Mesenchymal stem cell (in vitro differentiated cells and primary cell): ENCODE measurements around the gene RBMS3.
A peak's percentile ranks its signal among the peaks of the same experiment; 100 is the strongest.

Source experiments
- DNase-seq: peaks from one replicate; pipeline ENCODE4 v3.0.0-alpha.2; 2013
- H2AFZ ChIP-seq: one replicate; pipeline ENCODE4 v1.6.1; 2013; ENCODE audit warnings: low read depth, mild to moderate bottlenecking, control low read depth, inconsistent platforms, low read length, moderate library complexity
- H2AK5ac ChIP-seq: 2 replicates; pipeline ENCODE4 v1.6.1; 2013; ENCODE audit warnings: low read length, moderate library complexity, mild to moderate bottlenecking, inconsistent platforms; ENCODE audit not compliant: severe bottlenecking
- H2BK120ac ChIP-seq: one replicate; pipeline ENCODE4 v1.6.1; 2013; ENCODE audit warnings: low read depth, mild to moderate bottlenecking, inconsistent platforms, low read length, moderate library complexity
- H2BK12ac ChIP-seq, 2 experiments: one replicate each; pipeline ENCODE4 v1.6.1; 2013; ENCODE audit warnings: inconsistent platforms in 2 of 2, low read length in 2 of 2, mild to moderate bottlenecking in 2 of 2, moderate library complexity in 2 of 2, control low read depth in 1 of 2
- H2BK15ac ChIP-seq: one replicate; pipeline ENCODE4 v1.6.1; 2013; ENCODE audit warnings: mild to moderate bottlenecking, low read depth, inconsistent platforms; ENCODE audit not compliant: poor library complexity, severe bottlenecking
- H2BK5ac ChIP-seq: 2 replicates; pipeline ENCODE4 v1.6.1; 2013; ENCODE audit warnings: low read depth, mild to moderate bottlenecking, low read length, control low read depth, inconsistent platforms; ENCODE audit not compliant: poor library complexity, severe bottlenecking
- H3K14ac ChIP-seq, 2 experiments: one replicate each; pipeline ENCODE4 v1.6.1; 2013; ENCODE audit warnings: inconsistent platforms in 2 of 2, low read length in 2 of 2, control low read depth in 1 of 2, mild to moderate bottlenecking in 1 of 2, moderate library complexity in 1 of 2
- H3K18ac ChIP-seq, 2 experiments: one replicate each; pipeline ENCODE4 v1.6.1; 2013; ENCODE audit warnings: inconsistent platforms in 2 of 2, low read length in 2 of 2, control low read depth in 1 of 2, low read depth in 1 of 2, mild to moderate bottlenecking in 1 of 2
- H3K23ac ChIP-seq, 2 experiments: one replicate each; pipeline ENCODE4 v1.6.1; 2013; ENCODE audit warnings: inconsistent platforms in 2 of 2, low read length in 2 of 2, mild to moderate bottlenecking in 2 of 2, moderate library complexity in 2 of 2, control low read depth in 1 of 2
- H3K27ac ChIP-seq: 2 replicates; pipeline ENCODE4 v1.5.1; 2013; ENCODE audit warnings: mild to moderate bottlenecking, moderate library complexity, low read length, control low read depth, inconsistent platforms; ENCODE audit not compliant: poor library complexity, severe bottlenecking
- H3K27me3 ChIP-seq, 2 experiments: 2 replicates each; pipeline versions ENCODE4 v1.6.1 to v1.7.0; 2013; ENCODE audit warnings: low read length in 2 of 2, mild to moderate bottlenecking in 2 of 2, moderate library complexity in 2 of 2, control low read depth in 1 of 2, inconsistent platforms in 1 of 2; ENCODE audit not compliant: control insufficient read depth in 1 of 2, insufficient read depth in 1 of 2
- H3K36me3 ChIP-seq, 2 experiments: 2 replicates each; pipeline versions ENCODE4 v1.6.1 to v1.7.0; 2013; ENCODE audit warnings: low read length in 2 of 2, control low read depth in 1 of 2, inconsistent platforms in 1 of 2, low read depth in 1 of 2, mild to moderate bottlenecking in 1 of 2; ENCODE audit not compliant: insufficient read depth in 2 of 2, control insufficient read depth in 1 of 2
- H3K4ac ChIP-seq, 2 experiments: one replicate each; pipeline ENCODE4 v1.6.1; 2013; ENCODE audit warnings: inconsistent platforms in 2 of 2, low read length in 2 of 2, mild to moderate bottlenecking in 2 of 2, moderate library complexity in 2 of 2, control low read depth in 1 of 2, low read depth in 1 of 2
- H3K4me1 ChIP-seq: 2 replicates; pipeline ENCODE4 v1.6.1; 2013; ENCODE audit warnings: low read depth, low read length, control low read depth; ENCODE audit not compliant: control insufficient read depth, insufficient read depth
- H3K4me2 ChIP-seq: 2 replicates; pipeline ENCODE4 v1.6.1; 2013; ENCODE audit warnings: low read length, mild to moderate bottlenecking, inconsistent platforms; ENCODE audit not compliant: poor library complexity, severe bottlenecking
- H3K4me3 ChIP-seq, 2 experiments: 2 replicates each; pipeline versions ENCODE4 v1.5.1 to v1.7.0; 2013; ENCODE audit warnings: low read length in 2 of 2, mild to moderate bottlenecking in 2 of 2, control low read depth in 1 of 2, low read depth in 1 of 2; ENCODE audit not compliant: insufficient read depth in 1 of 2
- H3K79me1 ChIP-seq: replicated peaks from 2 replicates; pipeline ENCODE4 v1.6.1; 2013; ENCODE audit warnings: mild to moderate bottlenecking, control low read depth, low read length, inconsistent platforms; ENCODE audit not compliant: poor library complexity, severe bottlenecking
- H3K9ac ChIP-seq: 2 replicates; pipeline ENCODE4 v1.7.0; 2013; ENCODE audit warnings: mild to moderate bottlenecking, low read length, moderate library complexity
- H3K9me3 ChIP-seq: 2 replicates; pipeline ENCODE4 v1.7.0; 2013; ENCODE audit warnings: mild to moderate bottlenecking, low read length; ENCODE audit not compliant: control insufficient read depth
- H4K8ac ChIP-seq: one replicate; pipeline ENCODE4 v1.6.1; 2013; ENCODE audit warnings: inconsistent platforms, mild to moderate bottlenecking, low read length, moderate library complexity
- H4K91ac ChIP-seq: one replicate; pipeline ENCODE4 v1.6.1; 2013; ENCODE audit warnings: mild to moderate bottlenecking, low read length, inconsistent platforms
- WGBS: methylation state at CpG from one replicate; pipeline ENCODE4 v1.1.7; 2013; ENCODE audit warnings: mixed read lengths; 5-methylcytosine and 5-hydroxymethylcytosine counted together

Gene RBMS3

DNA sequence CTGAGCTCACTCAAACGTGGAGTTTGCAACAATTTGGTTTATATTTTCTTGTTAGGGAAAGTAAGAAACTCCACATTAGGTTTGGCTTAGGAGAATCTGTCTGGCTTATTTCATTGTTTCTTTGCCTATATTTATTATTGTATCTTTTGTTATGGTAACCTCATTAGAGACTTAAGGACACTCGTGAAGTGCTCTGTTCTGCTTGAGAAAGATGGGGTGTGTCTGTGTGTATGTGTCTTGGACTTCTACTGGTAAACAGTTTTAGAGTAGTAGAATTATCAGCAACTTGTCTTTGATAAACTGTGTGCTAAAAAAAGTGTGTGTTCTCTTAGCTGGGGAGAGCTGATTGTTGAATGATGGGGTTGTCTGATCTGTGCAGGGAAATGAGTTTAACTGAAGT lies 306.5 kb downstream of the RBMS3 start:
- Histone ChIP-seq H2AFZ (no peak overlapping the region), H3K4me2 (no peak overlapping the region), H2BK12ac (no peak overlapping the region), H3K4ac (no peak overlapping the region), H3K4me1 (no peaks in the 10 kb centered on the region), H2BK15ac (no peak overlapping the region), H3K27ac (no peak overlapping the region), H4K91ac (no peak overlapping the region), H3K27me3 (no peaks in the 10 kb centered on the region), H3K14ac (no peak overlapping the region), H2BK120ac (no peak overlapping the region), H4K8ac (no peak overlapping the region), H3K4me3 (no peak overlapping the region), H2AK5ac (no peak overlapping the region), H3K23ac (no peak overlapping the region), H3K36me3 (no peaks in the 10 kb centered on the region), H3K9ac (no peak overlapping the region), H2BK5ac (no peak overlapping the region), H3K18ac (no peak overlapping the region), H3K79me1 (peaks cover 21% of the 10 kb centered on the region), H3K9me3 (no peaks in the 10 kb centered on the region)
- 38% methylated on average over 1 of the region's 2 CpGs for WGBS
- peak; percentile 51 for DNase-seq

DNA sequence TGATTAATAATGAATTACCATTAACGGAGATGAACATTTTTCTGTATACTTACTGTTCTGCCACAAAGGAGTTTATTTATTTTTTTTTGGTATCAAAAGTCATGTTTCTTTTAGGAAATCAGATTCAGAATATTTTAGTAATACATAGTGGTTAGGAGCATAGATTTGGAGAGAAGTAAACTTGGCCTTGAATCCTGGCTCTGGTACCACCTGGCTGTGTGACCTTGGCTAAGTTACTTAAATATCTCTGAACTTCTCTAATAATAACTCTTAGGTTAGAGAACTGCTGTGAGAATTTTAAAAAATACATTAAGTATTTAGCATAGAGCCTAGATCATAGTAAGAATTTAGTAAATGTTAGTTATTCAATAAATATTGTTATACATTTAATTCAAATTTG lies 309.1 kb downstream of the RBMS3 start:
- no peak for DNase-seq
- Histone ChIP-seq H3K4me2 (no peak overlapping the region), H3K14ac (no peak overlapping the region), H3K9me3 (no peaks in the 10 kb centered on the region), H3K23ac (no peak overlapping the region), H4K91ac (no peak overlapping the region), H2BK120ac (no peak overlapping the region), H3K36me3 (no peaks in the 10 kb centered on the region), H2AFZ (no peak overlapping the region), H3K27ac (no peak overlapping the region), H3K4ac (no peak overlapping the region), H3K18ac (no peak overlapping the region), H2BK15ac (no peak overlapping the region), H3K4me3 (no peak overlapping the region), H2BK12ac (no peak overlapping the region), H2BK5ac (no peak overlapping the region), H3K4me1 (no peaks in the 10 kb centered on the region), H3K79me1 (peaks cover 14% of the 10 kb centered on the region), H4K8ac (no peak overlapping the region), H2AK5ac (no peak overlapping the region), H3K9ac (no peak overlapping the region), H3K27me3 (no peaks in the 10 kb centered on the region)
- WGBS = no CpG with 5 or more reads among the region's 1 CpG

DNA sequence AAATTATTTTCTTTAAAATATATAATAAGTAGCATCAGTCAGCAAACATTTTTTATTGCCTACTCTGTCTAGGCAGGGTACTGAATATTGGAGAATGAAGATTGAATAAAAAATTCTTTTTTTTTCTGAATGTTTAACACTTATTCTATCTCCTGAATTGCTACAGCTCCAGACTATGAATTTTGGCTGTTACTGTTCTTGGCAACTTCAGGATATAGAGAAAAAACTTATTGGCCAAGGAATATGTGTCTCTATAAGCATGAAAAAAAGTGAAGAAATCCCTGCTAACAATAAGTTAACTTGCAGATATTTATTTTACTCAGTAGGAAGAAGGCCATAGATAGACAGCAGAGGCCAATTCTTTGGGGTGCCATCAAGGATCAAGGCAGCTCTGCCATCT lies 309.6 kb downstream of the RBMS3 start:
- Histone ChIP-seq H3K23ac (no peak overlapping the region), H3K27me3 (no peaks in the 10 kb centered on the region), H2BK12ac (no peak overlapping the region), H3K4me3 (no peak overlapping the region), H4K91ac (no peak overlapping the region), H3K9me3 (no peaks in the 10 kb centered on the region), H4K8ac (no peak overlapping the region), H3K14ac (no peak overlapping the region), H3K27ac (no peak overlapping the region), H3K9ac (no peak overlapping the region), H2BK15ac (no peak overlapping the region), H2AFZ (no peak overlapping the region), H2BK120ac (no peak overlapping the region), H3K4me1 (no peaks in the 10 kb centered on the region), H3K36me3 (no peaks in the 10 kb centered on the region), H3K4me2 (no peak overlapping the region), H2AK5ac (no peak overlapping the region), H2BK5ac (no peak overlapping the region), H3K18ac (no peak overlapping the region), H3K79me1 (peaks cover 12% of the 10 kb centered on the region), H3K4ac (no peak overlapping the region)
- DNase-seq = no peak

DNA sequence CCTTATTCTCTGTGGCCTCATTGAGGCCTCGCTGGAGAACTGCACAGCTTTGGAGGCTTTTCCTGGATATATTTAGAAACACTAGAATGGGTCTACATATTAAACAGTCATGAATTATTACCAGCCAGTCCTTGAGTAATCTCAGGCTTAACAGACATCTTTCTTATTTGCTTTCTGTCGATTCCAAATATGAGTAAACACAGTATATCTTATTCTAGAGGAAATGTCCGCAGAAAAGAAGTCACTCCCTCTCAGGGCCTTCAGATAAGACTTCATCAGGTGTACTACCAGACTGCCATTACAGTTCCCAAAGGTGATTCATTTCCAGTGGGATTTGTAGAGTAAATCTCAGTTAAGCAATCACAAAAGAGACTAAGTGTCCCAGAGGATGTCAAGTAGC lies 310.7 kb downstream of the RBMS3 start:
- H3K4me2 ChIP-seq = no peak overlapping the region
- no peak overlapping the region for H3K18ac ChIP-seq
- H2BK12ac ChIP-seq = no peak overlapping the region
- H3K36me3 ChIP-seq = no peaks in the 10 kb centered on the region
- H3K23ac ChIP-seq = no peak overlapping the region
- H3K27ac ChIP-seq = no peak overlapping the region
- H4K8ac ChIP-seq = no peak overlapping the region
- H3K9ac ChIP-seq = no peak overlapping the region
- no peak overlapping the region for H3K4ac ChIP-seq
- H3K9me3 ChIP-seq = no peaks in the 10 kb centered on the region
- DNase-seq = peak; percentile 40
- H2AK5ac ChIP-seq = no peak overlapping the region
- no peak overlapping the region for H2BK15ac ChIP-seq
- H3K14ac ChIP-seq = no peak overlapping the region
- H2BK120ac ChIP-seq = no peak overlapping the region
- peaks cover 9% of the 10 kb centered on the region for H3K79me1 ChIP-seq
- no peak overlapping the region for H2BK5ac ChIP-seq
- no peak overlapping the region for H2AFZ ChIP-seq
- 80% methylated on average over 1 of the region's 3 CpGs for WGBS
- no peak overlapping the region for H4K91ac ChIP-seq
- no peaks in the 10 kb centered on the region for H3K4me1 ChIP-seq
- no peaks in the 10 kb centered on the region for H3K27me3 ChIP-seq
- H3K4me3 ChIP-seq = no peak overlapping the region
